GM12874 (cell line): ENCODE results near the gene HDAC2.

Experiments used
- CTCF ChIP-seq: IDR thresholded peaks from 2 replicates; pipeline ENCODE4 v1.5.1; 2011; ENCODE audit warnings: low read depth, mild to moderate bottlenecking, control low read depth, low read length, moderate library complexity; ENCODE audit not compliant: insufficient read depth

The HDAC2 gene

GRCh38 chr6:113967777-113968176 lies 3.2 kb downstream of the HDAC2 start:
- TF ChIP-seq CTCF: no peak

GRCh38 chr6:113960795-113961194 lies 10.2 kb downstream of the HDAC2 start:
- no peak for TF ChIP-seq CTCF

GRCh38 chr6:113959235-113959634 lies 11.7 kb downstream of the HDAC2 start:
- no peak for TF ChIP-seq CTCF

- no peak for TF ChIP-seq CTCF
Observed at GRCh38 chr6:113954653-113955052, 16.3 kb downstream of the HDAC2 start.

- TF ChIP-seq CTCF: no peak
Observed at GRCh38 chr6:113953346-113953745, 17.6 kb downstream of the HDAC2 start.

GRCh38 chr6:113949499-113949898 lies 21.4 kb downstream of the HDAC2 start:
- TF ChIP-seq CTCF: no peak

GRCh38 chr6:113944701-113945100 lies 26.2 kb downstream of the HDAC2 start:
- no peak for TF ChIP-seq CTCF

GRCh38 chr6:113939825-113940224 lies 31.1 kb downstream of the HDAC2 start:
- no peak for TF ChIP-seq CTCF
